DOHH2 (cell line): ENCODE measurements around the gene IFNL2.

Source experiments
- CTCF ChIP-seq: fragments of 200-600 bp; sonication (generic); IDR thresholded peaks from one replicate; pipeline ENCODE4 v1.5.1; 2014; ENCODE audit warnings: antibody characterized with exemption, mild to moderate bottlenecking, low read depth, low read length; ENCODE audit not compliant: poor library complexity, severe bottlenecking
- EZH2phosphoT487 ChIP-seq: fragments of 200-600 bp; sonication (generic); IDR thresholded peaks from 2 replicates; pipeline ENCODE4 v1.6.1; 2017; ENCODE audit warnings: borderline replicate concordance, mild to moderate bottlenecking, antibody characterized with exemption, low read length, moderate library complexity, mixed read lengths

GRCh38 chr19:39307046-39307821 lies 39.0 kb downstream of the IFNL2 start:
- TF ChIP-seq CTCF, result no peak
- no peak for TF ChIP-seq EZH2phosphoT487
